H1 (cell line): Measurements from ENCODE around the gene IL18BP. TPM values are rescaled to one million over a fixed set of nuclear protein-coding genes. Genes with fewer than 3 reads are reported as not detected.

ENCODE experiments used
- CTCF ChIA-PET: fragments of 300-600 bp; sonication (Branson Sonifier 250); formaldehyde crosslinking; loops from one replicate; lab custom pipeline; 2021; ENCODE audit not compliant: partially characterized antibody; lab: Charles Lee
- POLR2A ChIA-PET: fragments of 300-600 bp; sonication (Branson Sonifier 250); formaldehyde crosslinking; loops from one replicate; lab custom pipeline; 2021; ENCODE audit warnings: inconsistent platforms; ENCODE audit not compliant: partially characterized antibody; lab: Charles Lee
- DNase-seq, 2 experiments: peaks; one replicate each; pipeline versions ENCODE4 v3.0.0 to v3.0.0-alpha.2; 2010 to 2022; ENCODE audit warnings: low spot score in 2 of 2, low read depth in 1 of 2, mixed read lengths in 1 of 2
- FAIRE-seq: peaks from 2 replicates; lab custom pipeline; 2011; peaks lifted over from hg19 to GRCh38; lab: Jason Lieb, UNC
- H2AFZ ChIP-seq: 2 replicates; pipeline ENCODE4 v1.8.1; 2012; ENCODE audit warnings: low read length, inconsistent platforms
- H2AK5ac ChIP-seq: 2 replicates; pipeline ENCODE4 v1.6.1; 2013; ENCODE audit warnings: low read depth, low read length
- H2BK120ac ChIP-seq: replicated peaks from 2 replicates; pipeline ENCODE3; 2013; ENCODE audit warnings: low read depth, low read length, inconsistent platforms
- H2BK12ac ChIP-seq: 2 replicates; pipeline ENCODE4 v1.6.1; 2013; ENCODE audit warnings: low read depth, low read length
- H2BK15ac ChIP-seq: 2 replicates; pipeline ENCODE4 v1.6.1; 2013; ENCODE audit warnings: low read length
- H2BK20ac ChIP-seq: 2 replicates; pipeline ENCODE4 v1.6.1; 2013; ENCODE audit warnings: low read length
- H2BK5ac ChIP-seq: 2 replicates; pipeline ENCODE4 v1.6.1; 2013; ENCODE audit warnings: low read depth, low read length
- H3K14ac ChIP-seq: 2 replicates; pipeline ENCODE4 v1.6.1; 2013; ENCODE audit warnings: inconsistent platforms; ENCODE audit not compliant: insufficient read length
- H3K18ac ChIP-seq: 2 replicates; pipeline ENCODE4 v1.6.1; 2013; ENCODE audit warnings: low read length; ENCODE audit errors: extremely low read depth
- H3K23ac ChIP-seq: 2 replicates; pipeline ENCODE4 v1.6.1; 2013; ENCODE audit warnings: inconsistent platforms; ENCODE audit not compliant: insufficient read length
- H3K23me2 ChIP-seq: 2 replicates; pipeline ENCODE4 v1.6.1; 2013; ENCODE audit warnings: low read depth, low read length
- H3K27ac ChIP-seq: 2 replicates; pipeline ENCODE4 v1.6.1; 2011; ENCODE audit warnings: low read depth, low read length, inconsistent platforms
- H3K27me3 ChIP-seq, 4 experiments: replicated peaks in 1 of 4; 1 replicate in 1 of 4; 2 replicates in 3 of 4; pipeline versions ENCODE4 v1.6.1 to v1.8.1; 2011 to 2013; ENCODE audit warnings: low read length in 3 of 4, mild to moderate bottlenecking in 3 of 4, inconsistent platforms in 2 of 4, mixed read lengths in 2 of 4, moderate library complexity in 1 of 4; ENCODE audit not compliant: control insufficient read depth in 3 of 4, insufficient read depth in 3 of 4; ENCODE audit errors: extremely low read depth in 1 of 4
- H3K36me3 ChIP-seq, 4 experiments: 2 replicates each; pipeline versions ENCODE4 v1.6.1 to v1.8.1; 2011 to 2013; ENCODE audit warnings: mild to moderate bottlenecking in 4 of 4, low read length in 3 of 4, moderate library complexity in 2 of 4, control low read depth in 1 of 4, inconsistent platforms in 1 of 4; ENCODE audit not compliant: insufficient read depth in 4 of 4, control insufficient read depth in 2 of 4
- H3K4ac ChIP-seq: replicated peaks from 2 replicates; pipeline ENCODE3; 2013; ENCODE audit warnings: low read length, low read depth, mixed read lengths, inconsistent platforms; ENCODE audit not compliant: insufficient read length
- H3K4me1 ChIP-seq, 4 experiments: replicated peaks in 1 of 4; 1 replicate in 1 of 4; 2 replicates in 3 of 4; pipeline versions ENCODE4 v1.6.1 to v1.8.1; 2011 to 2013; ENCODE audit warnings: low read length in 3 of 4, inconsistent platforms in 2 of 4, mixed read lengths in 1 of 4; ENCODE audit not compliant: insufficient read depth in 4 of 4, control insufficient read depth in 3 of 4
- H3K4me2 ChIP-seq, 2 experiments: 2 replicates each; pipeline versions ENCODE4 v1.6.1 to v1.8.1; 2011 to 2013; ENCODE audit warnings: low read depth in 2 of 2, low read length in 2 of 2, control low read depth in 1 of 2, inconsistent platforms in 1 of 2, mild to moderate bottlenecking in 1 of 2; ENCODE audit not compliant: insufficient read depth in 1 of 2
- H3K4me3 ChIP-seq, 4 experiments: fragments of 200-600, 300-600 bp in 1 of 4; sonication (generic), shearing (Covaris generic), sonication (Bioruptor Twin) in 1 of 4; 2 replicates each; pipeline versions ENCODE4 v1.5.1 to v1.8.1; 2011 to 2016; ENCODE audit warnings: low read length in 4 of 4, low read depth in 3 of 4, control low read depth in 2 of 4, inconsistent platforms in 2 of 4, mild to moderate bottlenecking in 2 of 4, mixed read lengths in 1 of 4, moderate library complexity in 1 of 4; ENCODE audit not compliant: insufficient read depth in 2 of 4; ENCODE audit errors: extremely low read depth in 1 of 4
- H3K56ac ChIP-seq: replicated peaks from 2 replicates; pipeline ENCODE3; 2013; ENCODE audit warnings: low read depth, mild to moderate bottlenecking, mixed read lengths, low read length, inconsistent platforms; ENCODE audit not compliant: insufficient read length
- H3K79me1 ChIP-seq: 2 replicates; pipeline ENCODE4 v1.6.1; 2013; ENCODE audit warnings: low read depth, low read length, control low read depth
- H3K79me2 ChIP-seq, 2 experiments: 2 replicates each; pipeline versions ENCODE4 v1.6.1 to v1.8.1; 2012 to 2013; ENCODE audit warnings: low read length in 2 of 2, mild to moderate bottlenecking in 2 of 2, inconsistent platforms in 1 of 2; ENCODE audit not compliant: insufficient read depth in 2 of 2, control insufficient read depth in 1 of 2
- H3K9ac ChIP-seq, 4 experiments: replicated peaks in 1 of 4; 1 replicate in 1 of 4; 2 replicates in 3 of 4; pipeline versions ENCODE4 v1.6.1 to v1.8.1; 2011 to 2013; ENCODE audit warnings: low read depth in 3 of 4, low read length in 3 of 4, control low read depth in 2 of 4, mild to moderate bottlenecking in 2 of 4, moderate library complexity in 2 of 4, inconsistent platforms in 1 of 4; ENCODE audit errors: extremely low read depth in 1 of 4
- H3K9me3 ChIP-seq, 2 experiments: 2 replicates each; pipeline versions ENCODE4 v1.6.1 to v1.8.1; 2012 to 2013; ENCODE audit warnings: mild to moderate bottlenecking in 2 of 2, moderate library complexity in 2 of 2, control low read depth in 1 of 2, inconsistent platforms in 1 of 2, low read depth in 1 of 2, low read length in 1 of 2, mixed read lengths in 1 of 2; ENCODE audit not compliant: insufficient read depth in 2 of 2
- H4K20me1 ChIP-seq, 2 experiments: replicated peaks in 1 of 2; 2 replicates each; pipeline versions ENCODE3 to v1.8.1; 2011 to 2013; ENCODE audit warnings: inconsistent platforms in 2 of 2, low read length in 2 of 2, mild to moderate bottlenecking in 1 of 2; ENCODE audit not compliant: insufficient read depth in 2 of 2, control insufficient read depth in 1 of 2
- H4K5ac ChIP-seq: 2 replicates; pipeline ENCODE4 v1.6.1; 2013; ENCODE audit warnings: low read length, low read depth, mixed read lengths, inconsistent platforms; ENCODE audit not compliant: insufficient read length
- H4K8ac ChIP-seq: 2 replicates; pipeline ENCODE4 v1.8.0; 2013; ENCODE audit warnings: mild to moderate bottlenecking, moderate library complexity, low read length, inconsistent platforms; ENCODE audit not compliant: insufficient read depth; ENCODE audit errors: extremely low read depth
- H4K91ac ChIP-seq: replicated peaks from 2 replicates; pipeline ENCODE3; 2013; ENCODE audit warnings: low read length, mixed read lengths, inconsistent platforms; ENCODE audit not compliant: insufficient read length
- EP300 ChIP-seq, 2 experiments: IDR thresholded peaks; 1 replicate in 1 of 2; 2 replicates in 1 of 2; pipeline ENCODE4 v1.6.1; 2011 to 2012; ENCODE audit warnings: low read depth in 2 of 2, low read length in 2 of 2, mild to moderate bottlenecking in 2 of 2, borderline replicate concordance in 1 of 2, inconsistent platforms in 1 of 2, moderate library complexity in 1 of 2
- POLR2AphosphoS5 ChIP-seq: IDR thresholded peaks from 2 replicates; pipeline ENCODE4 v1.6.1; 2011; ENCODE audit warnings: low read depth, low read length
- SRF ChIP-seq: IDR thresholded peaks from 2 replicates; pipeline ENCODE4 v1.6.1; 2011; ENCODE audit warnings: mild to moderate bottlenecking, low read depth, low read length, moderate library complexity
- TEAD4 ChIP-seq: IDR thresholded peaks from 2 replicates; pipeline ENCODE4 v1.6.1; 2012; ENCODE audit warnings: low read depth, low read length, inconsistent platforms, mixed read lengths
- ZNF274 ChIP-seq: IDR thresholded peaks from 2 replicates; pipeline ENCODE4 v1.7.0; 2012; ENCODE audit warnings: low read length, borderline replicate concordance; ENCODE audit errors: extremely low read depth
- WGBS, 2 experiments: shearing (Covaris generic) in 1 of 2; methylation state at CpG; one replicate each; pipeline versions ENCODE4 v1.1.6 to v1.1.7; 2013 to 2015; ENCODE audit warnings: low lambda C conversion rate in 2 of 2, mixed read lengths in 2 of 2, inconsistent platforms in 1 of 2, low coverage in 1 of 2, missing lambda C conversion rate in 1 of 2; ENCODE audit not compliant: insufficient replicate concordance in 2 of 2, insufficient coverage in 1 of 2, insufficient read length in 1 of 2; ENCODE audit errors: extremely low coverage in 1 of 2, missing lambda C conversion rate in 1 of 2; 5-methylcytosine and 5-hydroxymethylcytosine counted together
- polyA plus RNA-seq, 7 experiments: library from polyadenylated mRNA; depleted of rRNA in 3 of 7; stranded (reverse) in 5 of 7; unstranded in 2 of 7; fragments of >200 nt in 5 of 7; fragments of 200-250 nt in 2 of 7; gene quantifications; 1 replicate in 5 of 7; 2 replicates in 1 of 7; 4 replicates in 1 of 7; pipeline versions ENCODE4 v1.2.1 to v1.2.3, GENCODE V29; 2011 to 2013; ENCODE audit warnings: missing spikeins in 2 of 7, mixed read lengths in 2 of 7
- total RNA-seq: library from RNA; stranded (reverse); fragmentation: NEBNext Ultra II Directional; extraction: Animal tissue kit (Norgen Biotek cat#: 25700); gene quantifications from 2 replicates; pipeline ENCODE4 v1.2.1, GENCODE V29; 2021

IL18BP gene
- total and polyA plus RNA-seq, 2 of the 8 experiments (the other 6 are each of a cell fraction or from before 2014, with no cell fraction given) = 9.8 to 17.0 TPM

GRCh38 chr11:72010529-72011233, 12.0 kb downstream of the IL18BP start:
- no peaks in the 10 kb centered on the region; the same call in 1 of the 2 replicates for H3K79me1 ChIP-seq
- H4K8ac ChIP-seq = no peak overlapping the region; the same call in 1 of the 2 replicates
- H3K56ac ChIP-seq = no peak overlapping the region
- POLR2A ChIA-PET = interaction anchor here (1.3 to 1.5 kb wide), 2 partner anchors 11 to 81 kb away, joined by 3 to 4 read pairs; no protein-coding TSS in a partner anchor
- no peak overlapping the region for H4K91ac ChIP-seq
- H2BK120ac ChIP-seq = no peak overlapping the region
- H4K20me1 ChIP-seq = peaks cover 23 to 44% of the 10 kb centered on the region in 2 experiments
- H3K27ac ChIP-seq = no peak overlapping the region
- no peak overlapping the region for H2BK5ac ChIP-seq
- no peak overlapping the region for H2AK5ac ChIP-seq
- H2BK15ac ChIP-seq = no peak overlapping the region
- no peaks in the 10 kb centered on the region for H3K9me3 ChIP-seq
- H3K14ac ChIP-seq = no peak overlapping the region
- H2BK20ac ChIP-seq = no peak overlapping the region
- no peak overlapping the region for H3K4me3 ChIP-seq
- no peak for TF ChIP-seq ZNF274
- TF ChIP-seq TEAD4 = no peak
- TF ChIP-seq EP300 (IDR thresholded peaks at IDR 0.05; ENCODE audit: borderline replicate concordance in 1 of 2, low read depth in 2 of 2, low read length in 2 of 2) = no peak
- TF ChIP-seq SRF = no peak
- TF ChIP-seq POLR2AphosphoS5 = peak; percentile 39; the same call in 1 of the 2 replicates
- no peaks in the 10 kb centered on the region for H3K23me2 ChIP-seq
- H3K23ac ChIP-seq = no peak overlapping the region
- FAIRE-seq = no peak
- H3K36me3 ChIP-seq = peaks cover 45 to 85% (median 76%) of the 10 kb centered on the region in 4 experiments
- no peaks in the 10 kb centered on the region for H3K4me1 ChIP-seq
- 84% methylated on average over 10 of the region's 10 CpGs; no CpG with 5 or more reads in 1 of the 2 experiments for WGBS, 2 experiments
- H3K4ac ChIP-seq = no peak overlapping the region
- no peak overlapping the region for H3K9ac ChIP-seq
- DNase-seq = no peak
- H3K18ac ChIP-seq = no peak overlapping the region
- H4K5ac ChIP-seq = no peak overlapping the region
- no peak overlapping the region for H3K4me2 ChIP-seq
- H2BK12ac ChIP-seq = no peak overlapping the region
- CTCF ChIA-PET = interaction anchor here (0.6 to 2.7 kb wide), 2 partner anchors 13 to 60 kb away, joined by 3 to 15 read pairs; no protein-coding TSS in a partner anchor
- no peaks in the 10 kb centered on the region for H3K27me3 ChIP-seq
- no peak overlapping the region for H2AFZ ChIP-seq
- no peaks in the 10 kb centered on the region for H3K79me2 ChIP-seq
